GM19023 (cell line): ENCODE measurements around the gene SLC1A1.

Experiments used
- ATAC-seq: cut with Tn5 transposase; IDR thresholded peaks from one replicate; pipeline ENCODE4 v1.9.1; 2021; ENCODE audit warnings: mild to moderate bottlenecking, moderate library complexity; ENCODE audit not compliant: unreplicated experiment

The SLC1A1 gene

DNA sequence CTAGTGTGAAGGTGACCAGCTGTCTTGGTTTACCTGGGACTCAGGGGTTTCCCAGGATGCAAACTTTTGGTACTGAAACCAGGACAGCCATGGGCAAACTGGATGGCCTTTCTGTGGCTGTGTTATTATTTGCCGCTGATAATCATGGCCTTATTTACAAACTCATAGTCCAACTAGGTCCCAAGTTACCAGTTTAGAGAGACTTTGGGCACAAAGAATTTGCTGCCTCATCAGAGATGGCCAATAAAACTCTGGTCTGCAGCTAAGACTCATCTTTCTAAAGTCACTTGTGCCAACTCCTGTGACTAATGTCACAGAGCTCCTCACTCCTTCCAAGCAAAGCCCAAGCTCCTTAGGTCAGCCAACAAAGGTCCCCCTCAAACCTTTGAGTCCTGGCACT lies 124.4 kb downstream of the SLC1A1 start:
- no peak for ATAC-seq

DNA sequence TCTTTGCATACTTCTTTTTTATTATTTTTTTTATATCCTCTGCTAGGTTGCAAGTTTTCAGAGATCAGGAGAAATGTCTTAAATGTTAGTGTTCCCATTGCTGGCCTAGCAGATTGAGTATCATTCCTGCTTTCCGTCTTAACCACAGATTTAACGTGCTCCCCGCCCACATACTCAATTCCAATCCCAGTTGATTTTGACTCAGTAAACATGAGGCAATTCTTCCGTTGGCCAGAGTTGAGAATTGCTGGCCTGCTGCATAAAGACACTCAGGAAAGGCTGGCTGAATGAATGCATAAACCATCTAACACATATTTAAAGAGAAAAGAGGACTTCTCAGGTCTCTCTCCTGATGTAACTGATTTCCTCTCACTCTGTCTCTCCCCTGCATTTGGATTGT lies 125.0 kb downstream of the SLC1A1 start:
- no peak for ATAC-seq

GRCh38 chr9:4615778-4616177 lies 125.5 kb downstream of the SLC1A1 start:
- ATAC-seq = no peak

- no peak for ATAC-seq
Observed at GRCh38 chr9:4617752-4618151, 127.5 kb downstream of the SLC1A1 start.

- no peak for ATAC-seq
Observed at GRCh38 chr9:4618700-4619099, 128.4 kb downstream of the SLC1A1 start.

GRCh38 chr9:4620057-4620765 lies 129.9 kb downstream of the SLC1A1 start:
- no peak for ATAC-seq

- no peak for ATAC-seq
Observed at GRCh38 chr9:4620881-4621555, 130.8 kb downstream of the SLC1A1 start.

- no peak for ATAC-seq
Observed at GRCh38 chr9:4622016-4622415, 131.7 kb downstream of the SLC1A1 start.

DNA sequence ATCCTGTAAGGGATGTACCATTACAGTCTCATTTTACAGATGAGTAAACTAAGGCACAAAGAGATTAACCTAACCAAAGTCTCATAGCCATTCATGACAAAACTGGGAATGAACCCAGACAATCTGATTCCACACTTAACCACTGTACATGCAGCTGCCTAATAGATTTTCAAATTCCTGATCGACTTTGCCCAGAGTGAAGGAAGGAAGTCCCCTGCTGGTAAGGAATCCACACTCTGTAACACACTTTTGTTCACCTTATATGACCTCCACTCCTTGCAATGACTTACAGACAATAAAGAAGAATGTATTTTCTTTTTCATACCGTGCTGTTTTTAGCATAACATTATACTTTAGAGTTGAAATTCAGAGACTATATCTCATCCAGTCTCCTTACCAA lies 140.6 kb downstream of the SLC1A1 start:
- ATAC-seq = no peak
